Measurements from ENCODE around the gene BRDT.

The BRDT gene

GRCh38 chr1:91949356-91949699, at the start of gene BRDT:
BRDT (plus strand) TSS chr1:91949401; CDS start chr1:91962755, 13,354 bp downstream.
- in situ Hi-C loops (cut with MboI; ENCODE audit: low pct_unique_long_range_greater_than_20kb, low sequenced_read_pairs, unreplicated experiment), result no loop called here
- no peak for DNase-seq (ENCODE audit: low spot score)
- no peak for TF ChIP-seq CTCF (IDR thresholded peaks at IDR 0.05; ENCODE audit: extremely low read depth, insufficient read depth, missing control alignments)

- in situ Hi-C loops (cut with MboI; ENCODE audit: low pct_unique_long_range_greater_than_20kb, low sequenced_read_pairs, unreplicated experiment), result no loop called here
- TF ChIP-seq CTCF (IDR thresholded peaks at IDR 0.05; ENCODE audit: extremely low read depth, insufficient read depth, missing control alignments), result no peak
- no peak for DNase-seq (ENCODE audit: low spot score)
Measured at GRCh38 chr1:91900562-91900961, 48.6 kb upstream of the BRDT start.

GRCh38 chr1:91901231-91901630, 48.0 kb upstream of the BRDT start:
- in situ Hi-C loops (cut with MboI; ENCODE audit: low pct_unique_long_range_greater_than_20kb, low sequenced_read_pairs, unreplicated experiment), result no loop called here
- DNase-seq (ENCODE audit: low spot score), result no peak
- TF ChIP-seq CTCF (IDR thresholded peaks at IDR 0.05; ENCODE audit: extremely low read depth, insufficient read depth, missing control alignments), result no peak

GRCh38 chr1:91912266-91912665, 36.9 kb upstream of the BRDT start:
- TF ChIP-seq CTCF (IDR thresholded peaks at IDR 0.05; ENCODE audit: extremely low read depth, insufficient read depth, missing control alignments), result no peak
- DNase-seq (ENCODE audit: low spot score), result no peak
- in situ Hi-C loops (cut with MboI; ENCODE audit: low pct_unique_long_range_greater_than_20kb, low sequenced_read_pairs, unreplicated experiment), result no loop called here

- in situ Hi-C loops (cut with MboI; ENCODE audit: low pct_unique_long_range_greater_than_20kb, low sequenced_read_pairs, unreplicated experiment), result no loop called here
- no peak for DNase-seq (ENCODE audit: low spot score)
- TF ChIP-seq CTCF (IDR thresholded peaks at IDR 0.05; ENCODE audit: extremely low read depth, insufficient read depth, missing control alignments), result no peak
Measured at GRCh38 chr1:91913018-91913417, 36.2 kb upstream of the BRDT start.

- TF ChIP-seq CTCF (IDR thresholded peaks at IDR 0.05; ENCODE audit: extremely low read depth, insufficient read depth, missing control alignments), result no peak
- DNase-seq (ENCODE audit: low spot score), result no peak
- in situ Hi-C loops (cut with MboI; ENCODE audit: low pct_unique_long_range_greater_than_20kb, low sequenced_read_pairs, unreplicated experiment), result no loop called here
Measured at GRCh38 chr1:91916046-91916445, 33.2 kb upstream of the BRDT start.

Measured in GM13977 (cell line).